Duodenal mucosa (tissue), 2 donors: Measurements from ENCODE around the gene C9orf50.
"Not testable (repeated sequence)": the region's sequence is repeated elsewhere in the genome, so short reads cannot be mapped to it uniquely, and the experiment has no call there.

Source experiments
- H3K27ac ChIP-seq: one replicate; pipeline ENCODE4 v1.7.0; 2013; ENCODE audit warnings: low read depth, low read length
- H3K27me3 ChIP-seq, 2 donors: one replicate each; pipeline ENCODE4 v1.7.0; 2013; ENCODE audit warnings: low read length in 2 of 2, control low read depth in 1 of 2; ENCODE audit not compliant: insufficient read depth in 2 of 2, control insufficient read depth in 1 of 2
- H3K36me3 ChIP-seq, 2 donors: one replicate each; pipeline ENCODE4 v1.7.0; 2013; ENCODE audit warnings: low read length in 2 of 2, control low read depth in 1 of 2; ENCODE audit not compliant: insufficient read depth in 2 of 2, control insufficient read depth in 1 of 2
- H3K4me1 ChIP-seq, 2 donors: one replicate each; pipeline ENCODE4 v1.7.0; 2013; ENCODE audit warnings: low read length in 2 of 2, control low read depth in 1 of 2; ENCODE audit not compliant: insufficient read depth in 2 of 2, control insufficient read depth in 1 of 2
- H3K4me3 ChIP-seq, 2 donors: one replicate each; pipeline ENCODE4 v1.7.0; 2013; ENCODE audit warnings: low read length in 2 of 2, low read depth in 1 of 2
- H3K9ac ChIP-seq, 2 donors: one replicate each; pipeline ENCODE4 v1.7.0; 2013; ENCODE audit warnings: low read length in 2 of 2, low read depth in 1 of 2
- H3K9me3 ChIP-seq, 2 donors: one replicate each; pipeline ENCODE4 v1.7.0; 2013; ENCODE audit warnings: low read length in 2 of 2, control low read depth in 1 of 2; ENCODE audit not compliant: control insufficient read depth in 1 of 2

C9orf50 gene

GRCh38 chr9:129602598-129603415, 18.1 kb downstream of the C9orf50 start:
- Histone ChIP-seq H3K9me3 (no peaks in the 10 kb centered on the region), H3K4me1 (peaks cover 15 to 20% of the 10 kb centered on the region in 2 donors), H3K36me3 (no peaks in the 10 kb centered on the region), H3K4me3 (no peak overlapping the region), H3K27ac (no peak overlapping the region), H3K9ac (no peak overlapping the region), H3K27me3 (no peaks in the 10 kb centered on the region)

GRCh38 chr9:129601082-129601674, 19.7 kb downstream of the C9orf50 start:
- H3K9ac ChIP-seq, result no peak overlapping the region

GRCh38 chr9:129598089-129598596, 22.8 kb downstream of the C9orf50 start:
- Histone ChIP-seq H3K9me3 (no peaks in the 10 kb centered on the region), H3K36me3 (no peaks in the 10 kb centered on the region), H3K4me1 (peaks cover 11 to 20% of the 10 kb centered on the region in 2 donors), H3K4me3 (peak overlapping the region; percentile 40 to 62), H3K9ac (peak overlapping the region; percentile 35 to 65), H3K27me3 (no peaks in the 10 kb centered on the region), H3K27ac (peak overlapping the region; percentile 70)

More at GRCh38 chr9:129601082-129601674, 19.7 kb downstream of the C9orf50 start:
- H3K27me3 ChIP-seq, result no peaks in the 10 kb centered on the region
- no peaks in the 10 kb centered on the region for H3K9me3 ChIP-seq
- no peak overlapping the region for H3K4me3 ChIP-seq
- peaks cover 11 to 20% of the 10 kb centered on the region in 2 donors for H3K4me1 ChIP-seq
- no peak overlapping the region for H3K27ac ChIP-seq
- H3K36me3 ChIP-seq, result no peaks in the 10 kb centered on the region

GRCh38 chr9:129597355-129598088, 23.4 kb downstream of the C9orf50 start:
- peak overlapping the region; percentile 35 to 65 for H3K9ac ChIP-seq
- H3K9me3 ChIP-seq, result no peaks in the 10 kb centered on the region
- H3K27ac ChIP-seq, result peak overlapping the region; percentile 70
- peaks cover 11 to 20% of the 10 kb centered on the region in 2 donors for H3K4me1 ChIP-seq
- H3K4me3 ChIP-seq, result peak overlapping the region; percentile 40 to 62
- H3K36me3 ChIP-seq, result no peaks in the 10 kb centered on the region
- H3K27me3 ChIP-seq, result no peaks in the 10 kb centered on the region

GRCh38 chr9:129596541-129597331, 24.2 kb downstream of the C9orf50 start:
- peak overlapping the region; percentile 56 for H3K27ac ChIP-seq
- peak overlapping the region; percentile 6 to 65 for H3K9ac ChIP-seq
- H3K36me3 ChIP-seq, result no peaks in the 10 kb centered on the region
- H3K9me3 ChIP-seq, result no peaks in the 10 kb centered on the region
- peaks cover 11 to 20% of the 10 kb centered on the region in 2 donors for H3K4me1 ChIP-seq
- peak overlapping the region; percentile 40 to 52 for H3K4me3 ChIP-seq
- no peaks in the 10 kb centered on the region for H3K27me3 ChIP-seq

- Histone ChIP-seq H3K27ac (no peak overlapping the region), H3K4me3 (no peak overlapping the region), H3K9me3 (no peaks in the 10 kb centered on the region), H3K4me1 (peaks cover 11 to 20% of the 10 kb centered on the region in 2 donors), H3K27me3 (no peaks in the 10 kb centered on the region), H3K9ac (no peak overlapping the region), H3K36me3 (no peaks in the 10 kb centered on the region)
Measured at GRCh38 chr9:129595903-129596540, 24.9 kb downstream of the C9orf50 start.

- Histone ChIP-seq H3K27ac (no peak overlapping the region), H3K9ac (no peak overlapping the region)
Measured at GRCh38 chr9:129595311-129595741, 25.6 kb downstream of the C9orf50 start.

GRCh38 chr9:129594632-129595031, 26.3 kb downstream of the C9orf50 start:
- Histone ChIP-seq H3K4me1 (peaks cover 11 to 20% of the 10 kb centered on the region in 2 donors), H3K27ac (no peak overlapping the region), H3K9ac (no peak overlapping the region), H3K36me3 (no peaks in the 10 kb centered on the region), H3K27me3 (no peaks in the 10 kb centered on the region), H3K4me3 (no peak overlapping the region), H3K9me3 (no peaks in the 10 kb centered on the region)

More at GRCh38 chr9:129595311-129595741, 25.6 kb downstream of the C9orf50 start:
- H3K4me1 ChIP-seq, result peaks cover 11 to 20% of the 10 kb centered on the region in 2 donors
- no peaks in the 10 kb centered on the region for H3K27me3 ChIP-seq
- H3K36me3 ChIP-seq, result no peaks in the 10 kb centered on the region
- H3K4me3 ChIP-seq, result no peak overlapping the region
- no peaks in the 10 kb centered on the region for H3K9me3 ChIP-seq

- H3K9ac ChIP-seq, H3K27ac ChIP-seq, H3K36me3 ChIP-seq, H3K9me3 ChIP-seq, H3K27me3 ChIP-seq, H3K4me3 ChIP-seq: not testable (repeated sequence)
- H3K4me1 ChIP-seq, result peaks cover 5 to 13% of the 10 kb centered on the region in 2 donors
Measured at GRCh38 chr9:129592790-129593189, 28.1 kb downstream of the C9orf50 start.
